Tibial nerve (tissue), 4 donors: ENCODE data around the gene COL2A1.

Experiments used
- CTCF ChIP-seq, 5 experiments: fragments of 200-600 bp in 3 of 5; fragments of 450-650 bp in 2 of 5; sonication (generic) in 3 of 5; IDR thresholded peaks; one replicate each; pipeline ENCODE4 v1.5.1; 2016 to 2019; ENCODE audit warnings: antibody characterized with exemption in 5 of 5, mild to moderate bottlenecking in 3 of 5, moderate library complexity in 2 of 5
- EP300 ChIP-seq, 2 donors: sonication (generic); formaldehyde crosslinking; IDR thresholded peaks; one replicate each; pipeline ENCODE4 v1.6.1; 2017; ENCODE audit warnings: antibody characterized with exemption in 2 of 2, mild to moderate bottlenecking in 1 of 2
- POLR2A ChIP-seq, 2 donors: fragments of 450-650 bp; IDR thresholded peaks; one replicate each; pipeline ENCODE4 v1.6.1; 2017; ENCODE audit warnings: antibody characterized with exemption in 2 of 2, mild to moderate bottlenecking in 2 of 2, moderate library complexity in 2 of 2

- TF ChIP-seq CTCF (IDR thresholded peaks at IDR 0.05), result no peak
- no peak for TF ChIP-seq POLR2A (IDR thresholded peaks at IDR 0.05)
- TF ChIP-seq EP300 (IDR thresholded peaks at IDR 0.05), result no peak
Measured at GRCh38 chr12:48053883-48054282, 49.6 kb upstream of the COL2A1 start.
